HUES6 (cell line): Measurements from ENCODE around the gene PTCD1.
"Not testable (repeated sequence)": the region's sequence is repeated elsewhere in the genome, so short reads cannot be mapped to it uniquely, and the experiment has no call there.

Experiments used
- H3K27ac ChIP-seq: 2 replicates; pipeline ENCODE4 v1.7.0; 2013; ENCODE audit warnings: low read depth, mild to moderate bottlenecking, low read length, inconsistent platforms
- H3K27me3 ChIP-seq: 2 replicates; pipeline ENCODE4 v1.6.1; 2013; ENCODE audit warnings: low read length; ENCODE audit not compliant: control insufficient read depth, insufficient read depth
- H3K36me3 ChIP-seq: 2 replicates; pipeline ENCODE4 v1.6.1; 2013; ENCODE audit warnings: low read length; ENCODE audit not compliant: control insufficient read depth, insufficient read depth
- H3K4me1 ChIP-seq: 2 replicates; pipeline ENCODE4 v1.6.1; 2013; ENCODE audit warnings: low read length; ENCODE audit not compliant: control insufficient read depth, insufficient read depth
- H3K4me3 ChIP-seq: 2 replicates; pipeline ENCODE4 v1.5.1; 2013; ENCODE audit warnings: low read depth, low read length
- H3K9ac ChIP-seq: one replicate; pipeline ENCODE4 v1.6.1; 2013; ENCODE audit warnings: mild to moderate bottlenecking, low read length
- H3K9me3 ChIP-seq: 2 replicates; pipeline ENCODE4 v1.6.1; 2013; ENCODE audit warnings: low read depth, low read length; ENCODE audit not compliant: control insufficient read depth, insufficient read depth

Gene PTCD1

DNA sequence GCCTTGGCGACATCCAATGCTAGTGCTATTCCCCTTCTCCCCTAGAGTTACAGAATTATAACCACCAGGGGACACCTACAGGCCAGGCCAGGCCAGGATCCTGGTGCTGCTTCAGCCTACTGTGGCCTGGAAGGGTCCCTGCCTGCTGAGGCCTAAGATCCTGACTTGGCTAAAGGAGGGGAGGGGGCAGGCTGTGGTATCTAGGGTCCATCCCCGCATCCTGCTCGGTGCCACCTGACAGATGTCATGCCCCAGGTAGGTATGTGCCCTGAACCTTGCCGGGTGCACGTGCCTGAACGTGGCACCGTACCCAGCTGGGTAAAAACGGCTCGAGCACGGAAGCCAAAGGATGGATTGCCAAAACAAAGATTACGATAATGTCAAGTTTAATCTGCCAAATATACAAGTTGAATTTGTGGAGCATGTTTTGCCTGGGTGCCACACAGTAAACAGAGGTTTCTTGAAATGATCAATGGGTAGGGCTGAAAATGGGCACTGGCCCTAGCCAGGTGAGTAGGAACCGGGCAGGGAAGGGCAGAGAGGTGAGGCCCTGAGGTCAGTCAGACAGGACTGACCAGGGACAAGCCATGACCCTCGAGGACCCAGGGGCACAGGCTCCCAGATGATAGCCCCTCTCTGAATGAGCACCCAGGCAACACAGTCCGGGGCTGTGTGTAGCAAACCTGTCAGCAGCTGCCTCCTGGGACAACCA is 42.8 kb downstream of the PTCD1 start:
- Histone ChIP-seq H3K27me3 (no peaks in the 10 kb centered on the region), H3K27ac (no peak overlapping the region), H3K4me1 (peaks cover 13% of the 10 kb centered on the region), H3K36me3 (peaks cover 69% of the 10 kb centered on the region), H3K4me3 (no peak overlapping the region), H3K9ac (no peak overlapping the region), H3K9me3 (no peaks in the 10 kb centered on the region)

DNA sequence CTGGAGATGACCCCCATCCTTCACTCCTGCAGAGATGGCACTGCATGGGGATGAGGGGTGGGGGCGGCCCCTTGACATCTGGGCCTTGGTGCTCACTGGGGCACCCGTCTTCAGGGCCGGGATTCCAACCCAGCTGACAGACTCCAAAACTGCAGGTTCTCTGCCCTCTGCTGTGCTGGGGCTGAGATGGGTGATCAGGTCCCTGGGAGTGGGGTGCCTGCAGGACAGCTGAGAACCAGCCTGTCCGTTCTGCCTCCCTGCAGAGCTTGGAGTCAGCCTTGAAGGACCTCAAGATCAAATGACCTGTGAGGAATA is 44.5 kb downstream of the PTCD1 start:
- no peaks in the 10 kb centered on the region for H3K27me3 ChIP-seq
- H3K27ac ChIP-seq: no peak overlapping the region
- peaks cover 13% of the 10 kb centered on the region for H3K4me1 ChIP-seq
- H3K9ac ChIP-seq: no peak overlapping the region
- no peak overlapping the region for H3K4me3 ChIP-seq
- H3K9me3 ChIP-seq: no peaks in the 10 kb centered on the region
- H3K36me3 ChIP-seq: peaks cover 68% of the 10 kb centered on the region

DNA sequence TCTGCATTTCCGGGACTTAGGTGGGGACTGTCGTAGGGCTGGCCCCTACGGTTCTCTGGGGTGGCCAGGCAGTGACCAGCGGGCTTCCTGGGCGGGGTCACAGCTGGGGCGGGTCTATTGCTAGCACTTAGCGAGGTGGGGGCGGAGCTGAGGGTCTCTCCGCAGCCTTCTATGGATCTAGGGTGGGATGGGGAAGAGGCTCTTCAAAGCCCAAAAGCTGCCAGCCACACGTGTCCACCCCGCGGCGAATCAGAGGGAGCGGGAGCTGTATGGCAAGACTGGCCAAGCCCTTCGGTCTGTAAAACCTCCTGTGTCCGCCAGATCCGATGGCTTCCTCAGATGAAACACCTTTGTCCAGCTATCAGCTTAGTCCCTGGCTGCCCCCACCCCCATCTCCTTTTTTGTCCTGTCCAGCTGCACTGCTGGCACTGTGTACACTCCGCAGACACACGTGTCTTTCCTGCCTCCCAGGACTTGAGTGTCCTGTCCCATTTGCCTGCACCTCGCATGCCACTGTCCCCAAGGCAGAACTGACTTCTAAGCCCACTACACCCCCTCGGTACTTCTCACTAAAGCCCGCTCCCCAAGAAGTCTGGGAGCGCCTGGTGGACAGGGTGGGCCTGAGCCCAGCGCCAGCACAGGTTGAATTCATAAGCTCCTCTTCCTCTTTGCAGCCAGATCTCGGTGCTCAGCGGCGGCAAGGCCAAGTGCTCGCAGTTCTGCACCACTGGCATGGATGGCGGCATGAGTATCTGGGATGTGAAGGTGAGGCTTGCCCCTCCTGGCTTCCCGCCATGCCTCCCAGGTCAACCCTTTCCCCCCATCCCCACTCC is 45.0 kb downstream of the PTCD1 start:
- peaks cover 62% of the 10 kb centered on the region for H3K36me3 ChIP-seq
- peak overlapping the region; percentile 72 for H3K4me3 ChIP-seq
- H3K9me3 ChIP-seq: no peaks in the 10 kb centered on the region
- peak overlapping the region; percentile 12; the same call in 1 of the 2 replicates for H3K27ac ChIP-seq
- peak overlapping the region; percentile 78 for H3K9ac ChIP-seq
- no peaks in the 10 kb centered on the region for H3K27me3 ChIP-seq
- H3K4me1 ChIP-seq: peaks cover 13% of the 10 kb centered on the region

DNA sequence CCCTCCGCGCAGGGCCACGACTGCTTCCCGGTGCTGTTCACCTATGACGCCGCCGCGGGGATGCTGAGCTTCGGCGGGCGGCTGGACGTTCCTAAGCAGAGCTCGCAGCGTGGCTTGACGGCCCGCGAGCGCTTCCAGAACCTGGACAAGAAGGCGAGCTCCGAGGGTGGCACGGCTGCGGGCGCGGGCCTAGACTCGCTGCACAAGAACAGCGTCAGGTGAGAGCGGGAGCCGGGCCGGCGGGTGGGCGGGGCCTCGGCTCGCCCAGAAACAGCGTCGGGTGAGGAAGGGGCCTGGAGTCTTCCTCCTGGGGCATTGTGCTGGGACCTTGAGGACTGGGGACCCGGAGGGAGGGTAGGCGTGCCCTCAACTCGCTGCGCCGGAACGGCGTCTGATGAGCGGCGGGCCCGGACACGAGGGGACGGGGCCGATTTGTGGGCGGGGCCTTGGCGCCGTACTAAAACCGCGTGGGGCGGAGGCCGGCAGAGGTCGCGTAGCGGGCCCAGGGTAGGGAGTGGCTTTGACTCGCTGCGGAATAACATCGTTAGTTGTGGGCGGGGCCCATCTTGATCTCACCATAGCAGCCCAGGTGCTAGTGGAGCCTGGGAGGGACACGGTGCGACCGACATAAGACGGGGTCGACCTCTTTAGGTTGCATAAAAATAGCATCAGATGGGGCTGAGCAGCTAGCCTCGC is 45.8 kb downstream of the PTCD1 start:
- peak overlapping the region; percentile 12; the same call in 1 of the 2 replicates for H3K27ac ChIP-seq
- H3K36me3 ChIP-seq: peaks cover 62% of the 10 kb centered on the region
- no peaks in the 10 kb centered on the region for H3K27me3 ChIP-seq
- H3K9ac ChIP-seq: peak overlapping the region; percentile 78
- H3K4me3 ChIP-seq: peak overlapping the region; percentile 72
- peaks cover 13% of the 10 kb centered on the region for H3K4me1 ChIP-seq
- no peaks in the 10 kb centered on the region for H3K9me3 ChIP-seq

DNA sequence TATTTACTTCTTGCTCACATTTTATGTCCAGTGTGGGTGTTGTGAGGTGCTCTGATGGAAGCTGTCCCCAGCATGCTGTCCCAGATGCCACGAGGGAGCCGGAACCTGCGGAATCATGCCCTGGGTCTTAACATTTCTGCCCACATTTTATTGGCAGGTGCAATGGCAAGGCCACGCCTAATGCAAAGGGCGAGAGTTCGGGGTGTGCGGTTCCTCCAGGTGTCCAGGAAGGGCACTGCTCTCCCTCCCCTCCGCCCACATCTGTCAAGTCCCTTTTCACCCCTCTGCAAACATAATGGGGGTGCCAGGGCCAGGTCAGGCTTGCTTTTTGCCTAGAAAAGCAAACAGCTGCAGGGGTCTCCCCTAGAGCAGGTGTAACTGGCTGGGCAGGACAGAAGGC is 46.6 kb downstream of the PTCD1 start:
- H3K27me3 ChIP-seq: no peaks in the 10 kb centered on the region

DNA sequence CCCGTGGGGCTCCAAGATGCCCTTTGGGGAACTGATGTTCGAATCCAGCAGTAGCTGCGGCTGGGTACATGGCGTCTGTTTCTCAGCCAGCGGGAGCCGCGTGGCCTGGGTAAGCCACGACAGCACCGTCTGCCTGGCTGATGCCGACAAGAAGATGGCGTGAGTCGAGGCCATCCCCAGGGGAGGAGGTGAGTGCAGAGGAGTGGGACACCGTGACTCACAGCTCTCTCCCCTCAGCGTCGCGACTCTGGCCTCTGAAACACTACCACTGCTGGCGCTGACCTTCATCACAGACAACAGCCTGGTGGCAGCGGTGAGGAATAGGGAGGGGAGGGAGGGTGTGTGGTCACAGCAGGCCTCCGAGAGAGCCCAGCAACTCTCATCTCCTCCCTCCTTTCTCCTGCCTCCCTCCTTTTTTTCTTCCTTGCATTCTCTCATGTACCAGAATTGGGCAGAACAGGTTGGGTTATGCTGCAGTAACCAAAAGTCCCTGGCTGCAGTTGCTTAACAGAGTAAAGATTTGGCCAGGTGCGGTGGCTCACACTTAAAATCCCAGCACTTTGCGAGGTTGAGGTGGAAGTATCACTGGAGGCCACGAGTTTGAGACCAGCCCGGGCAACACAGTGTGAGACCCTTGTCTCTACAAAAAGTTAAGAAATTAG is 47.5 kb downstream of the PTCD1 start:
- no peak overlapping the region for H3K4me3 ChIP-seq
- peaks cover 61% of the 10 kb centered on the region for H3K36me3 ChIP-seq
- H3K27me3 ChIP-seq: no peaks in the 10 kb centered on the region
- peaks cover 13% of the 10 kb centered on the region for H3K4me1 ChIP-seq
- H3K9me3 ChIP-seq: no peaks in the 10 kb centered on the region
- H3K27ac ChIP-seq: no peak overlapping the region
- H3K9ac ChIP-seq: no peak overlapping the region

More for the DNA sequence above, 46.6 kb downstream of the PTCD1 start:
- no peak overlapping the region for H3K27ac ChIP-seq
- peak overlapping the region; percentile 78 for H3K9ac ChIP-seq
- peak overlapping the region; percentile 72 for H3K4me3 ChIP-seq
- H3K4me1 ChIP-seq: peaks cover 13% of the 10 kb centered on the region
- peaks cover 59% of the 10 kb centered on the region for H3K36me3 ChIP-seq
- H3K9me3 ChIP-seq: no peaks in the 10 kb centered on the region

DNA sequence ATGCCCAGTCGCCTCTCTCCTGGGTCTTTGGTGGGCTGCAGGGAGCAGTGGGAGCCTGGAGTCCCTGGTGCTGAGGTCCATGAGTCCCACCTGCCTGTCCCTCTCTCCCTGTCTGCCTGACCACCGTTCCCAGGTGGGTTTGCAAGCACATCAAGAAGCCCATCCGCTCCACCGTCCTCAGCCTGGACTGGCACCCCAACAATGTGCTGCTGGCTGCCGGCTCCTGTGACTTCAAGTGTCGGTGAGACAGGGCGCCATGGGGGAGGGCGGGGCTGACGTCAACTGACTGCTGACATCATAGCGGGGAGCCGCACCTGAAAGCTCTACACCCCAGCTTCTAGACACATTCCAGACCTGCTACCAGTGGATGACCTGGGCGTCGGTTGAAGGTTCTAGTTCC is 48.8 kb downstream of the PTCD1 start:
- peaks cover 13% of the 10 kb centered on the region for H3K4me1 ChIP-seq
- no peaks in the 10 kb centered on the region for H3K27me3 ChIP-seq
- H3K36me3 ChIP-seq: peaks cover 49% of the 10 kb centered on the region
- no peak overlapping the region for H3K27ac ChIP-seq
- H3K9ac ChIP-seq: no peak overlapping the region
- H3K9me3 ChIP-seq: no peaks in the 10 kb centered on the region
- no peak overlapping the region for H3K4me3 ChIP-seq

DNA sequence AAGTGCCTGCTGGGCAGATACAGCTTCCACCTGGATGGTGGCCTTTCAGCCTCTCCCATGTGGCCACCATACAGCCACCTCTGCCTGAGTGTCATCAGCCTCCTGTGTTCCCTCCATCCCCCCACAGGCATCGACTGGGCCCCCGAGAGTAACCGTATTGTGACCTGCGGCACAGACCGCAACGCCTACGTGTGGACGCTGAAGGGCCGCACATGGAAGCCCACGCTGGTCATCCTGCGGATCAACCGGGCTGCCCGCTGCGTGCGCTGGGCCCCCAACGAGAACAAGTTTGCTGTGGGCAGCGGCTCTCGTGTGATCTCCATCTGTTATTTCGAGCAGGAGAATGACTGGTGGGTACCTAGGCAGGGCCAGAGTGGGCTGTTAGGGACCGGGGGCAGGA is 50.7 kb downstream of the PTCD1 start:
- Histone ChIP-seq H3K36me3 (peaks cover 43% of the 10 kb centered on the region), H3K4me1 (peaks cover 6% of the 10 kb centered on the region; the same call in 1 of the 2 replicates), H3K4me3 (no peak overlapping the region), H3K9me3 (no peaks in the 10 kb centered on the region), H3K27me3 (no peaks in the 10 kb centered on the region), H3K27ac (no peak overlapping the region), H3K9ac (no peak overlapping the region)

DNA sequence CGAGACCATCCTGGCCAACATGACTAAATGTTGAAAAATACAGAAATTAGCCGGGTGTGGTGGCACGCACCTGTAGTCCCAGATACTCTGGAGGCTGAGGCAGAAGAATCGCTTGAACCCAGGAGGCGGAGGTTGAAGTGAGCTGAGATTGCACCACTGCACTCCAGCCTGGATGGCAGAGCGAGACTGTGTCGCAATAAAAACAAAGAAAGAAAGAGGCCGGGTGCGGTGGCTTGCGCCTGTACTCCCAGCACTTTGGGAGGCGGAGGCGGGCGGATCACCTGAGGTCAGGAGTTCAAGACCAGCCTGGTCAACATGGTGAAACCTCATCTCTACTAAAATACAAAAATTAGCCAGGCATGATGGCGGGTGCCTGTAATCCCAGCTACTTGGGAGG is 51.4 kb downstream of the PTCD1 start:
- not testable (repeated sequence) for H3K4me3 ChIP-seq, H3K9me3 ChIP-seq, H3K27me3 ChIP-seq, H3K9ac ChIP-seq, H3K27ac ChIP-seq, H3K4me1 ChIP-seq
- H3K36me3 ChIP-seq: peaks cover 43% of the 10 kb centered on the region

DNA sequence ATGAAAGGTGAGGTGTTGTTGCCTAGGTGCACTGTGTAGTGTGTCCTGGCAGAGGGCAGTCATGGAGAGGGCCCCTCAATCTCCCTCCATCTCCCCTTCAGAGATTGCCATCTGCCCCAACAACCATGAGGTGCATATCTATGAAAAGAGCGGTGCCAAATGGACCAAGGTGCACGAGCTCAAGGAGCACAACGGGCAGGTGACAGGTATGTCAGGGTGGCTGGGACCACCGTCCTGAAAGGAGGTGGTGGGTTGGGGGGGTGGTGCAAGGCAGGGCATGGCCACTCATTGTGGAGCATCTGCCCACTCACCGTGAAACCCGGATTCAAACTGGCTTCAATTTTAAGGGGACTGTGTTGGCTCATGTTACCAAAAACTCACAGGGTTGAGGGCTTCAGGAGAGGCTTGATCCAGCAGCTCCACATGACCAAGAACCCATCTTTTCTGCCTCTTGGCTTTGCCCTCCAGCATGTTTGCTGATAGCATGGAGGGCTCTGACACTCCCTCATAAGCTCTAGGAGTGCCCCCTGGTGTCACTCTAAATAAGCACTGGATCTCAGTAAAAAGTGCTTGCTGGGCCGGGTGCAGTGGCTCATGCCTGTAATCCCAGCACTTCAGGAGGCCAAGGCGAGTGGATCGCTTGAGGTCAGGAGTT is 51.9 kb downstream of the PTCD1 start:
- no peak overlapping the region for H3K4me3 ChIP-seq
- H3K36me3 ChIP-seq: peaks cover 43% of the 10 kb centered on the region
- no peaks in the 10 kb centered on the region for H3K27me3 ChIP-seq
- H3K4me1 ChIP-seq: no peaks in the 10 kb centered on the region
- H3K27ac ChIP-seq: no peak overlapping the region
- H3K9ac ChIP-seq: no peak overlapping the region
- no peaks in the 10 kb centered on the region for H3K9me3 ChIP-seq
